K562 (cell line): Measurements from ENCODE around the gene CDC14A. TPM values are rescaled to one million over a fixed set of nuclear protein-coding genes. Genes with fewer than 3 reads are reported as not detected.
"Not testable (repeated sequence)": the region's sequence is repeated elsewhere in the genome, so short reads cannot be mapped to it uniquely, and the experiment has no call there.

Experiments used
- ARHGAP35 ChIP-seq: fragments of 450-650 bp; IDR thresholded peaks from 2 replicates; pipeline ENCODE4 v1.6.1; 2018; ENCODE audit not compliant: partially characterized antibody
- ARNT ChIP-seq, 2 experiments: fragments of 450-650 bp; IDR thresholded peaks; 2 replicates each; pipeline ENCODE4 v1.6.1; 2016; ENCODE audit warnings: mild to moderate bottlenecking in 1 of 2
- FOXK2 ChIP-seq, 2 experiments: fragments of 450-650 bp; IDR thresholded peaks in 1 of 2; conservative IDR thresholded peaks in 1 of 2; 2 replicates each; pipeline ENCODE4 v1.6.1; 2016; ENCODE audit warnings: low read depth in 2 of 2, mild to moderate bottlenecking in 1 of 2
- HDAC1 ChIP-seq, 2 experiments: fragments of 450-650 bp; IDR thresholded peaks; 2 replicates each; pipeline ENCODE4 v1.6.1; 2016 to 2017; ENCODE audit warnings: inconsistent platforms in 1 of 2, mild to moderate bottlenecking in 1 of 2, moderate library complexity in 1 of 2
- HLTF ChIP-seq: fragments of 450-650 bp; IDR thresholded peaks from 2 replicates; pipeline ENCODE4 v1.6.1; 2016
- LARP7 ChIP-seq: fragments of 450-650 bp; IDR thresholded peaks from 2 replicates; pipeline ENCODE4 v1.6.1; 2016
- PHB2 ChIP-seq: fragments of 450-650 bp; IDR thresholded peaks from 2 replicates; pipeline ENCODE4 v1.6.1; 2017; ENCODE audit warnings: low read depth
- SMARCA4 ChIP-seq: fragments of 450-650 bp; IDR thresholded peaks from 2 replicates; pipeline ENCODE4 v1.6.1; 2016
- THRAP3 ChIP-seq: fragments of 450-650 bp; IDR thresholded peaks from 2 replicates; pipeline ENCODE4 v1.6.1; 2016; ENCODE audit warnings: mild to moderate bottlenecking, inconsistent platforms, borderline replicate concordance
- TOE1 ChIP-seq, 2 experiments: fragments of 450-650 bp in 1 of 2; sonication (generic) in 1 of 2; formaldehyde crosslinking in 1 of 2; IDR thresholded peaks; 2 replicates each; pipeline versions ENCODE4 v1.7.1 to v1.8.0; 2016 to 2022; ENCODE audit warnings: borderline replicate concordance in 2 of 2, mild to moderate bottlenecking in 2 of 2, antibody characterized with exemption in 1 of 2, inconsistent platforms in 1 of 2, low read depth in 1 of 2, missing genetic modification reagents in 1 of 2, moderate library complexity in 1 of 2
- TRIM25 ChIP-seq: fragments of 450-650 bp; IDR thresholded peaks from 2 replicates; pipeline ENCODE4 v1.7.0; 2016; ENCODE audit warnings: borderline replicate concordance
- YBX1 ChIP-seq: fragments of 450-650 bp; IDR thresholded peaks from 2 replicates; pipeline ENCODE4 v1.7.1; 2016; ENCODE audit warnings: mild to moderate bottlenecking
- ZC3H8 ChIP-seq: fragments of 450-650 bp; IDR thresholded peaks from 2 replicates; pipeline ENCODE4 v1.6.1; 2017
- polyA plus RNA-seq, 8 experiments: library from polyadenylated mRNA; depleted of rRNA in 4 of 8; stranded (reverse) in 5 of 8; unstranded in 3 of 8; fragments of >200 nt; fragmentation: Nextera tagmentation in 2 of 8; fragmentation: Illumina TruSeq in 1 of 8; extraction: Ambion mirVana in 2 of 8; extraction: Trizol in 1 of 8; gene quantifications; 2 replicates each; pipeline versions ENCODE4 v1.2.1 to v1.2.3, GENCODE V29; 2011 to 2014; ENCODE audit warnings: inconsistent platforms in 1 of 8, missing spikeins in 1 of 8
- total RNA-seq, 7 experiments: library from RNA; depleted of rRNA in 6 of 7; stranded (reverse); fragments of >200 nt in 6 of 7; fragmentation: Illumina TruSeq in 2 of 7; extraction: Trizol in 2 of 7; gene quantifications; 2 replicates each; pipeline versions ENCODE4 v1.2.1 to v1.2.3, GENCODE V29; 2011 to 2021; ENCODE audit warnings: low replicate concordance in 1 of 7
- TF ChIP-seq, protein P1 (sequence below): fragments of 450-650 bp; formaldehyde crosslinking; conservative IDR thresholded peaks from 2 replicates; pipeline ENCODE4 v1.4.0; 2022; ENCODE audit warnings: mild to moderate bottlenecking, missing genetic modification characterization

Gene CDC14A
- total and polyA plus RNA-seq, 9 of the 15 experiments (the other 6 are each of a cell fraction or from before 2014, with no cell fraction given): 17.0 to 74.3 (median 33.4) TPM

DNA sequence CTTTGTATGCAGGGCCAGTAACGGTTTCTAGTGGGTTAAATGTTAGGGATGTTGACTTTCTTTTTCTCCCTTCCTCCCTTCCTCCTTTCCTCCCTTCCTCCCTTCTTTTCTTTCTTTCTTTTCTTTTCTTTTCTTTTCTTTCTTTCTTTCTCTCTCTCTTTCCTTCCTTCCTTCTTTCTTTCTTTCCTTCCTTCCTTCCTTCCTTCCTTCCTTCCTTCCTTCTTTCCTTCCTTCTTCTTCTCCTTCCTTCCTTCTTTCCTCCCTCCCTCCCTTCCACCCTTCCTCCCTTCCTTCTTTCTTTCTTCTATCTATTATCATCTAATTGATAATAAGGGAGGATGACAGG, 26.0 kb upstream of the CDC14A start (continued):
- TF ChIP-seq ARNT (IDR thresholded peaks at IDR 0.05): peak; percentile 32 to 59; a peak in 1 of 4 replicates
- peak; percentile 68 for TF ChIP-seq ARHGAP35
- 0 out of 2 replicates have a peak, but pooled peaks have one; percentile 53 for TF ChIP-seq PHB2
- peak in 1 of 2 experiments; percentile 45; a peak in 1 of 4 replicates for TF ChIP-seq HDAC1 (IDR thresholded peaks at IDR 0.05)
- peak in 1 of 2 experiments; percentile 36; a peak in 1 of 4 replicates for TF ChIP-seq FOXK2 (conservative IDR thresholded peaks at IDR 0.05 in 1 of 2, IDR thresholded peaks at IDR 0.05 in 1 of 2; ENCODE audit: low read depth in 2 of 2)
- peak; percentile 38; the same call in 1 of the 2 replicates for TF ChIP-seq TOE1 (IDR thresholded peaks at IDR 0.05; ENCODE audit: borderline replicate concordance)
- not testable (repeated sequence) for TF ChIP-seq TOE1 (CRISPR knock-in tag; IDR thresholded peaks at IDR 0.05; ENCODE audit: borderline replicate concordance, low read depth)
- peak; percentile 61; the same call in 1 of the 2 replicates for TF ChIP-seq THRAP3
- peak; percentile 15; the same call in 1 of the 2 replicates for TF ChIP-seq SMARCA4
- TF ChIP-seq, protein P1, sequence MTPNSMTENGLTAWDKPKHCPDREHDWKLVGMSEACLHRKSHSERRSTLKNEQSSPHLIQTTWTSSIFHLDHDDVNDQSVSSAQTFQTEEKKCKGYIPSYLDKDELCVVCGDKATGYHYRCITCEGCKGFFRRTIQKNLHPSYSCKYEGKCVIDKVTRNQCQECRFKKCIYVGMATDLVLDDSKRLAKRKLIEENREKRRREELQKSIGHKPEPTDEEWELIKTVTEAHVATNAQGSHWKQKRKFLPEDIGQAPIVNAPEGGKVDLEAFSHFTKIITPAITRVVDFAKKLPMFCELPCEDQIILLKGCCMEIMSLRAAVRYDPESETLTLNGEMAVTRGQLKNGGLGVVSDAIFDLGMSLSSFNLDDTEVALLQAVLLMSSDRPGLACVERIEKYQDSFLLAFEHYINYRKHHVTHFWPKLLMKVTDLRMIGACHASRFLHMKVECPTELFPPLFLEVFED (CRISPR knock-in tag): 0 out of 2 replicates have a peak, but pooled peaks have one; percentile 33
- TF ChIP-seq TRIM25: 0 out of 2 replicates have a peak, but pooled peaks have one; percentile 22
- TF ChIP-seq ZC3H8: 0 out of 2 replicates have a peak, but pooled peaks have one; percentile 46
- peak; percentile 73; the same call in 1 of the 2 replicates for TF ChIP-seq HLTF
- peak; percentile 81; the same call in 1 of the 2 replicates for TF ChIP-seq LARP7
- 0 out of 2 replicates have a peak, but pooled peaks have one; percentile 49 for TF ChIP-seq YBX1
